CD4-positive, alpha-beta memory T cell (primary cell): ENCODE data around the gene WDR35. TPM values are rescaled to one million over a fixed set of nuclear protein-coding genes. Genes with fewer than 3 reads are reported as not detected.
"Not testable (repeated sequence)": the region's sequence is repeated elsewhere in the genome, so short reads cannot be mapped to it uniquely, and the experiment has no call there.

Experiments
- CTCF ChIA-PET: fragments of 350-600 bp; sonication (Branson Sonifier 250); formaldehyde crosslinking; loops from one replicate; lab custom pipeline; 2021; ENCODE audit warnings: inconsistent platforms; ENCODE audit not compliant: partially characterized antibody; lab: Charles Lee
- POLR2A ChIA-PET: fragments of 350-600 bp; sonication (Branson Sonifier 250); formaldehyde crosslinking; loops from one replicate; lab custom pipeline; 2021; ENCODE audit not compliant: partially characterized antibody; lab: Charles Lee
- DNase-seq, 5 donors: peaks; one replicate each; pipeline versions ENCODE4 v3.0.0 to v3.0.0-alpha.2; 2020 to 2022; ENCODE audit warnings: mixed read lengths in 1 of 5
- H3K27ac ChIP-seq: one replicate; pipeline ENCODE4 v1.7.0; 2013; ENCODE audit warnings: low read depth, low read length
- H3K27me3 ChIP-seq: 2 replicates; pipeline ENCODE4 v1.7.0; 2013; ENCODE audit warnings: mild to moderate bottlenecking, low read length, moderate library complexity; ENCODE audit not compliant: insufficient read depth
- H3K36me3 ChIP-seq: 2 replicates; pipeline ENCODE4 v1.7.0; 2013; ENCODE audit warnings: mild to moderate bottlenecking, low read length, moderate library complexity; ENCODE audit not compliant: insufficient read depth
- H3K4me1 ChIP-seq: 2 replicates; pipeline ENCODE4 v1.7.0; 2013; ENCODE audit warnings: mild to moderate bottlenecking, low read length, moderate library complexity; ENCODE audit not compliant: insufficient read depth
- H3K4me3 ChIP-seq, 2 donors: one replicate each; pipeline ENCODE4 v1.7.0; 2013; ENCODE audit warnings: low read length in 2 of 2, mild to moderate bottlenecking in 1 of 2
- H3K9me3 ChIP-seq, 2 donors: one replicate each; pipeline ENCODE4 v1.7.0; 2013; ENCODE audit warnings: low read length in 2 of 2, control low read depth in 1 of 2; ENCODE audit not compliant: control insufficient read depth in 1 of 2
- H3K27ac Mint-ChIP-seq, 7 donors: one replicate each; pipeline ENCODE4 v1.8.0; 2020 to 2021; ENCODE audit warnings: mixed read lengths in 7 of 7, mild to moderate bottlenecking in 6 of 7, inconsistent platforms in 3 of 7, moderate library complexity in 3 of 7
- H3K27me3 Mint-ChIP-seq, 2 donors: one replicate each; pipeline ENCODE4 v1.8.0; 2020 to 2021; ENCODE audit warnings: mixed read lengths in 2 of 2
- H3K36me3 Mint-ChIP-seq, 2 donors: one replicate each; pipeline ENCODE4 v1.8.0; 2020 to 2021; ENCODE audit warnings: mixed read lengths in 2 of 2, inconsistent platforms in 1 of 2, mild to moderate bottlenecking in 1 of 2
- H3K4me1 Mint-ChIP-seq, 4 donors: one replicate each; pipeline ENCODE4 v1.8.0; 2020 to 2021; ENCODE audit warnings: mixed read lengths in 4 of 4, mild to moderate bottlenecking in 1 of 4
- H3K4me3 Mint-ChIP-seq, 8 donors: one replicate each; pipeline ENCODE4 v1.8.0; 2020 to 2021; ENCODE audit warnings: mixed read lengths in 8 of 8, mild to moderate bottlenecking in 7 of 8, moderate library complexity in 6 of 8, inconsistent platforms in 3 of 8
- H3K9me3 Mint-ChIP-seq, 8 donors: one replicate each; pipeline ENCODE4 v1.8.0; 2020 to 2021; ENCODE audit warnings: mixed read lengths in 8 of 8, mild to moderate bottlenecking in 5 of 8, inconsistent platforms in 3 of 8, moderate library complexity in 1 of 8
- intact Hi-C: fragments of 100-400 bp; cut with micrococcal nuclease; formaldehyde crosslinking; loops from one replicate; pipeline ENCODE4 v1.15.1; 2023
- polyA plus RNA-seq, 2 donors: library from polyadenylated mRNA; unstranded; fragments of 300-500 nt; fragmentation: Illumina TruSeq; gene quantifications; one replicate each; pipeline ENCODE4 v1.2.3, GENCODE V29; 2021
- total RNA-seq, 2 experiments: library from RNA; stranded (reverse); gene quantifications; one replicate each; pipeline ENCODE4 v1.2.3, GENCODE V29; 2021

Gene WDR35
- total and polyA plus RNA-seq, 4 experiments from 2014 or later: 2.3 to 5.7 (median 4.0) TPM

DNA sequence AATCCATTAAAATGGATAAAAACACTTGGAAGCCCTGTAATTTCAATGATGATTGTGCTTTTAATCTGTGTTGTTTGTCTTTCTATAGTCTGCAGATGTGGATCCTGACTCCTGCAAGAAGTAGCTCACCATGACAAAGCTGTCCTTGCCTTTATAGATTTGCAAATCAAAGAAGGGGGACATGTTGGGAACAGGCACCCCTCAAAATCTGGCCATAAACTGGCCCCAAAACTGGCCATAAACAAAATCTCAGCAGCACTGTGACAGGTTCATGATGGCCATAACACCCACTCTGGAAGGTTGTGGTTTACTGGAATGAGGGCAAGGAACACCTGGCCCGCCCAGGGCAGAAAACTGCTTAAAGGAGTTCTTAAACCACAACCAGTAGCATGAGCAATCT, 62.1 kb downstream of the WDR35 start:
- DNase-seq, intact Hi-C loops, H3K27ac ChIP-seq, H3K4me3 ChIP-seq, CTCF ChIA-PET, H3K9me3 ChIP-seq, POLR2A ChIA-PET, H3K36me3 ChIP-seq, H3K4me1 Mint-ChIP-seq, H3K27me3 Mint-ChIP-seq, H3K4me1 ChIP-seq, H3K4me3 Mint-ChIP-seq, H3K27me3 ChIP-seq, H3K27ac Mint-ChIP-seq: not testable (repeated sequence)
- peaks cover 53 to 72% of the 10 kb centered on the region in 2 donors for H3K36me3 Mint-ChIP-seq
- peaks cover 3 to 41% (median 28%) of the 10 kb centered on the region in 8 donors for H3K9me3 Mint-ChIP-seq

DNA sequence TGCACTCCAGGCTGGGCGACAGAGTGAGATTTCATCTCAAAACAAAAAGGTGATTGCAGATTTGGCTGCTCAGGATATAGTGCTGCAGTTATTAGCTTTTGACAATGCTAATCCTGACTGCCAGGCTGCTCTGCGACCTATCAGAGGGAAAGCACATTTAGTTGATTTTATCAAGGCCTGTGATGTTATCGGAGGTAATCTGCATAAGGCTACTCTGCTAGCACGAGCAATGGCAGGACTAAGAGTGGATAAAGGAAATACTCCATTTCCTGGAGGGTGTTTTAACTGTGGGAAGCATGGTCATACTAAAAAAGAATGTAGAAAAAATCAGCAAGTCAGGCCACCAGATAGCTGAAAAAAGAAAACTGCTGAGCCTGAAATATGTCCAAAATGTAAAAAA, 65.4 kb downstream of the WDR35 start:
- H3K4me3 Mint-ChIP-seq, H3K27me3 ChIP-seq, CTCF ChIA-PET, DNase-seq, POLR2A ChIA-PET, H3K9me3 ChIP-seq, intact Hi-C loops, H3K27ac Mint-ChIP-seq, H3K27me3 Mint-ChIP-seq, H3K4me1 ChIP-seq, H3K4me1 Mint-ChIP-seq, H3K36me3 ChIP-seq, H3K4me3 ChIP-seq, H3K27ac ChIP-seq: not testable (repeated sequence)
- peaks cover 41 to 70% of the 10 kb centered on the region in 2 donors for H3K36me3 Mint-ChIP-seq
- peaks cover 3 to 39% (median 28%) of the 10 kb centered on the region in 8 donors for H3K9me3 Mint-ChIP-seq

DNA sequence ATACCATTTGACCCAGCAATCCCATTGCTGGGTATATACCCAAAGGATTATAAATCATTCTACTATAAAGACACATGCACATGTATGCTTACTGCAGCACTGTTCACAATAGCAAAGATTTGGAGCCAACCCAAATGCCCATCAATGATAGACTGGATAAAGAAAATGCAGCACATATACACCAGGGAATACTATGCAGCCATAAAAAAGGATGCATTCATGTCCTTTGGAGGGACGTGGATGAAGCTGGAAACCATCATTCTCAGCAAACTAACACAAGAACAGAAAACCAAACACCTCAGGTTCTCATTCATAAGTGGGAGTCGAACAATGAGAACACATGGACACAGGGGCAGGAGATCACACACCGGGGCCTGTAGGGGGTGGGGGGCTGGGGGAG, 67.7 kb downstream of the WDR35 start:
- not testable (repeated sequence) for H3K27me3 ChIP-seq, H3K4me3 Mint-ChIP-seq
- H3K36me3 Mint-ChIP-seq: peaks cover 32 to 67% of the 10 kb centered on the region in 2 donors

DNA sequence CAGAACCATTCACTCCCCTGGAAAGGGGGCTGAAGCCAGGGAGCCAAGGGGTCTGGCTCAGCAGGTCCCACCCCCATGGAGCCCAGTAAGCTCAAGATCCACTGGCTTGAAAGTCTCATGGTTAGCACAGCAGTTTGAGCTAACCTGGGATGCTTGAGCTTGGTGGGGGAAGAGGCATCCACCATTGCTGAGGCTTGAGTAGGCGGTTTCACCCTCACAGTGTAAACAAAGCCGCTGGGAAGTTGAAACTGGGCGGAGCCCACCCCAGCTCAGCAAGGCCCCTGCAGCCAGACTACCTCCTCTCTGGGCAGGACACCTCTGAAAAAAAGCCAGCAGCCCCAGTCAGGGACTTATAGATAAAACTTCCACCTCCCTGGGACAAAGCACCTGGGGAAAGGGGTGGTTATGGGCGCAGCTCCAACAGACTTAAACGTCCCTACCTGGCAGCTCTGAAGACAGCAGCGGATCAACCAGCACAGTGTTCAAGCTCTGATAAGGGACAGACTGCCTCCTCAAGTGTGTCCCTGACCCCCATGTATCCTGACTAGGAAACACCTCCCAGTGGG, 73.4 kb downstream of the WDR35 start:
- Mint-ChIP-seq H3K4me3 (no peak overlapping the region), H3K27ac (no peak overlapping the region), H3K36me3 (peaks cover 10 to 41% of the 10 kb centered on the region in 2 donors), H3K4me1 (no peaks in the 10 kb centered on the region), H3K9me3 (peaks cover 0 to 2% (median 0%) of the 10 kb centered on the region in 8 donors), H3K27me3 (no peaks in the 10 kb centered on the region)
- intact Hi-C loops: no loop called here
- POLR2A ChIA-PET: no interaction called here
- H3K4me1 ChIP-seq: no peaks in the 10 kb centered on the region
- H3K9me3 ChIP-seq: no peaks in the 10 kb centered on the region
- CTCF ChIA-PET: interaction anchor here (0.7 to 1.0 kb wide), 2 partner anchors 13 to 31 kb away, joined by 3 read pairs; no protein-coding TSS in a partner anchor
- no peak for DNase-seq
- H3K27ac ChIP-seq: no peak overlapping the region
- H3K27me3 ChIP-seq: no peaks in the 10 kb centered on the region
- H3K4me3 ChIP-seq: no peak overlapping the region
- no peaks in the 10 kb centered on the region for H3K36me3 ChIP-seq

More for the DNA sequence above, 67.7 kb downstream of the WDR35 start:
- CTCF ChIA-PET, H3K9me3 ChIP-seq, intact Hi-C loops, H3K27ac Mint-ChIP-seq, H3K4me1 ChIP-seq, H3K4me1 Mint-ChIP-seq, H3K27ac ChIP-seq, H3K36me3 ChIP-seq, H3K4me3 ChIP-seq, H3K27me3 Mint-ChIP-seq, DNase-seq: not testable (repeated sequence)
- POLR2A ChIA-PET: interaction anchor here (0.7 kb wide), 1 partner anchor 1352 kb away, joined by 3 read pairs; no protein-coding TSS in a partner anchor
- H3K9me3 Mint-ChIP-seq: peaks cover 2 to 15% (median 10%) of the 10 kb centered on the region in 8 donors

DNA sequence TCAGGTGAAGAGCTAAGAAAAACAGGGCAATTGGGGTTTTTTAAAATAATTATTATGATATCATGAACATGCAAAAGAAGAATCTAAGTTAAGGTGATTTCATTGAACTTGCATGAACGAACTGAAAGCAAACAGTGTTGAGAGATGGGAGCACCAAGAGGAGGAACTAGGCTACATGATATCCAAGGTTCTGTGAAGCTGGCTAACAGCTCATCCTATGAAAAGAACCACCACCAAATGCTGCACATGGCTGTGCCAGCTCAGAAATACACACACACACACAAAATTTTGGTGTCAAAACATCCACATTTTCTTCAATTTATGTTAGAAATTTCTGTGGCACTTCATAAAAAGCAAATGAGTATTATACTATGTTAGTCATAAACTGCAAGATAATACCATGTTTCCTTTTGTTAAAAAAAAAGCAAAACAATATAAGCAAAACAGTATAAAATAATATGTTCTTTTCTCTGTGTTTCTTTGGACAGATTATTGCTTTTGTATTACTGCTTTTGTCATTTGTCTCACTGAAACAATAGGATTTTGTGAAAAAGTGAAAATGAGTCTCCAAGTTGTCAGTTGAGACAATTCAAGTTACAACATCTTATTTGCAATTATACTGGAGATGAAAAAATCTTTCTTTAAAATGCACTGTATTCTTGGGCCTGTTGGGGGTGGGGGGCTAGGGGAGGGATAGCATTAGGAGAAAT, 75.5 kb downstream of the WDR35 start:
- peaks cover 0 to 2% (median 0%) of the 10 kb centered on the region in 8 donors for H3K9me3 Mint-ChIP-seq
- H3K4me3 Mint-ChIP-seq: no peak overlapping the region
- H3K4me1 Mint-ChIP-seq: no peaks in the 10 kb centered on the region
- Histone ChIP-seq H3K36me3 (no peaks in the 10 kb centered on the region), H3K4me3 (no peak overlapping the region), H3K4me1 (no peaks in the 10 kb centered on the region), H3K27me3 (no peaks in the 10 kb centered on the region), H3K9me3 (no peaks in the 10 kb centered on the region), H3K27ac (no peak overlapping the region)
- intact Hi-C loops: no loop called here
- H3K36me3 Mint-ChIP-seq: peaks cover 7 to 34% of the 10 kb centered on the region in 2 donors
- H3K27me3 Mint-ChIP-seq: no peaks in the 10 kb centered on the region
- CTCF ChIA-PET: no interaction called here
- DNase-seq: no peak
- POLR2A ChIA-PET: interaction anchor here (1.4 kb wide), 1 partner anchor 16 kb away, joined by 3 read pairs; no protein-coding TSS in a partner anchor
- H3K27ac Mint-ChIP-seq: no peak overlapping the region

DNA sequence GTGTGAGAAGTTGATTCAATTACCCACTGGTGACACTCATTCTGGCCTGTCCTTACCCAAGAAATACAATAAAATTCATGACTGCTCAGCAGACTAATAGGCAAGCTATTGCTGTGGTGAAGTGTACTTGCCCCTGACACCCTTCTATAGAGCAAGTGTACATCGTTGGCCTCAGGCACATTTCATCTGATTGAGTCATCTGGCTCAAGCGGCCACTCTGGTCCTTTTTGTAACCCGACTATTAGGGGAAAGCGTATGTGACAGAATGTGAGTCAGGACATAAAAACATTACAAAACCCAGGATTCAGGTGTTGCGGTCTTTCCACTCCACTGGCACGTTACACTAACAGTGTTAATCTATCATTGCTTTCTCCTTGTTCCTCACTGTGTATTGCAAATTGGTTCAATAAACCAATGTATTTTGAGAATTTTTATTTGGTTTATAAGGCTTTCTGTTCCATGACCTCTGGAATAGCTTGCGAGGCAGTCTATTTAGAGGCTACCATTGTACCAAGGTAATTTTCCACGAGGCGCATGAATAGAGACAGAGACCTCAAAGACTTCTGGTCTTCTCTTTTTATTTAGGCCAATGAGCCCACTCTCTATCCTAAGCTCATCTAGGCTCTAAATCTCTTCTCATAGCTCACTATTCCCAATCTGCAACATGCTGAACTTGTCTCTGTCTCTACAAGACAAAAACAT, 77.9 kb downstream of the WDR35 start:
- DNase-seq: no peak
- no peaks in the 10 kb centered on the region for H3K36me3 ChIP-seq
- ChIA-PET CTCF (no interaction called here), POLR2A (no interaction called here)
- peaks cover 6 to 18% of the 10 kb centered on the region in 2 donors for H3K36me3 Mint-ChIP-seq
- no peaks in the 10 kb centered on the region for H3K27me3 ChIP-seq
- H3K9me3 ChIP-seq: no peaks in the 10 kb centered on the region
- H3K4me3 Mint-ChIP-seq: no peak overlapping the region
- no peaks in the 10 kb centered on the region for H3K4me1 ChIP-seq
- no peak overlapping the region for H3K27ac Mint-ChIP-seq
- no peaks in the 10 kb centered on the region for H3K27me3 Mint-ChIP-seq
- no peaks in the 10 kb centered on the region for H3K9me3 Mint-ChIP-seq
- no peak overlapping the region for H3K27ac ChIP-seq
- H3K4me3 ChIP-seq: no peak overlapping the region
- intact Hi-C loops: no loop called here
- H3K4me1 Mint-ChIP-seq: no peaks in the 10 kb centered on the region

DNA sequence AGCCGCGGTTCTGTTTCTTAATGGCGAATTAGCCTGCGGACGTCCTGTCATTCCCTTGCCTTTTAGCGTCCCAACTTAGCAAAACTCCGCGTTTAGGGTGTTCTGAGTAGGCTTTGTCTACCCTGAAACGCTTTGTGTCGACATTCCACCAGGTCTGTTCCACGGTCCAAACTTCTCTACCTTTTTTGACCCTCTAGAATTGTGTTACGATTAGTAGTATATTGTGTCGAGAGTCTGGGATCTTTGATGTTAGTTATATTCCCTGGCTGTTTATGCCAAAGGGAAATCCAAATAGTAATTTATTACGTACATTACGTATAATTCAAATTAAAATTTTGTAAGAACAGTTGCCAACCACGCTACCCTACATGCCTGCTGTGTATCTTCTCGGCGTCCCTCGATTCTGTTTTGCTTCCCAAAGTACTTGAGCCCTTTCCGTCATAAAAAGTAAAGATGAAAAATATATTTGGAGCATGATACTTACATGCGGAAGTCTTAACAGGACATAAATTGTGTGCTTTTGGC, 87.6 kb downstream of the WDR35 start:
- H3K4me1 ChIP-seq: peaks cover 31% of the 10 kb centered on the region
- H3K9me3 ChIP-seq: no peaks in the 10 kb centered on the region
- H3K27me3 ChIP-seq: no peaks in the 10 kb centered on the region
- CTCF ChIA-PET: interaction anchor here (0.7 to 1.2 kb wide), 2 partner anchors 112 to 149 kb away, joined by 3 to 4 read pairs; partner anchors contain the start of gene LAPTM4A
- Mint-ChIP-seq H3K9me3 (peaks cover 0 to 6% (median 0%) of the 10 kb centered on the region in 8 donors), H3K4me3 (peak overlapping the region; percentile 92 to 99 (median 96)), H3K4me1 (peaks cover 16 to 44% (median 28%) of the 10 kb centered on the region in 4 donors), H3K36me3 (peaks cover 0 to 31% of the 10 kb centered on the region in 2 donors), H3K27ac (peak overlapping the region; percentile 87 to 100 (median 98)), H3K27me3 (no peaks in the 10 kb centered on the region)
- H3K27ac ChIP-seq: peak overlapping the region; percentile 92
- POLR2A ChIA-PET: interaction anchor here (1.3 to 3.5 kb wide), 3 partner anchors 33 to 1342 kb away, joined by 5 to 34 read pairs (median 5); partner anchors contain the start of genes RDH14 and RHOB
- intact Hi-C loops: loop anchor here (2.0 kb wide), 1 partner anchor 89 kb away; the partner anchor contains the start of gene WDR35
- DNase-seq: no peak
- peak overlapping the region; percentile 59 to 63 for H3K4me3 ChIP-seq
- no peaks in the 10 kb centered on the region for H3K36me3 ChIP-seq
